Mucosa of descending colon (tissue), 3 donors: ENCODE measurements around the gene TP53I3. TPM values are rescaled to one million over a fixed set of nuclear protein-coding genes. Genes with fewer than 3 reads are reported as not detected.

Source experiments
- ATAC-seq: fragments of 200-7000 bp; cut with Tn5 transposase; one replicate; pipeline ENCODE4 v1.9.1; 2020; ENCODE audit warnings: mild to moderate bottlenecking, moderate library complexity
- DNase-seq, 3 donors: peaks; one replicate each; pipeline ENCODE4 v3.0.0-alpha.2; 2020
- H3K36me3 ChIP-seq: fragments of 200-600 bp; one replicate; pipeline ENCODE4 v1.8.0; 2021; ENCODE audit warnings: low read depth, mild to moderate bottlenecking
- H3K4me1 ChIP-seq: fragments of 200-600 bp; one replicate; pipeline ENCODE4 v1.8.0; 2021; ENCODE audit warnings: low read depth, mild to moderate bottlenecking
- H3K4me3 ChIP-seq: fragments of 200-600 bp; one replicate; pipeline ENCODE4 v1.8.0; 2021; ENCODE audit warnings: mild to moderate bottlenecking
- H3K9me3 ChIP-seq: fragments of 200-600 bp; one replicate; pipeline ENCODE4 v1.8.0; 2021; ENCODE audit warnings: mild to moderate bottlenecking
- CTCF ChIP-seq: fragments of 200-600 bp; IDR thresholded peaks from one replicate; pipeline ENCODE4 v1.8.0; 2022; ENCODE audit warnings: antibody characterized with exemption, mild to moderate bottlenecking
- intact Hi-C, 2 donors: fragments of 100-400 bp; cut with DNase I in 1 of 2; cut with micrococcal nuclease in 1 of 2; formaldehyde crosslinking; loops; one replicate each; pipeline versions ENCODE4 v1.11.0 to v1.11.1; 2022; cut with DNase I, micrococcal nuclease
- total RNA-seq, 3 donors: library from RNA; stranded (reverse); fragmentation: NEBNext Ultra II Directional in 2 of 3; extraction: Animal tissue kit (Norgen Biotek cat#: 25700) in 2 of 3; gene quantifications; one replicate each; pipeline versions ENCODE4 v1.2.1 to v1.2.4, GENCODE V29; 2021 to 2023
- donor health status: DM: no; HTN: no; CAD: no; lungs with moderate emphysema.
- donor health status: DM: no; HTN: no; CAD: no.
- donor health status: DM: no; HTN: yes; CAD: no.

Gene TP53I3
- total RNA-seq, 3 donors from 2014 or later = 66.9 to 121 (median 96.7) TPM

- no peaks in the 10 kb centered on the region for H3K9me3 ChIP-seq
- intact Hi-C loops = no loop called here
- H3K4me3 ChIP-seq = no peak overlapping the region
- no peaks in the 10 kb centered on the region for H3K36me3 ChIP-seq
- TF ChIP-seq CTCF = no peak
- H3K4me1 ChIP-seq = no peaks in the 10 kb centered on the region
- DNase-seq = no peak
- no peak for ATAC-seq
These were observed 25.9 kb downstream of the TP53I3 start for GRCh38 chr2:24058564-24059271.

- Histone ChIP-seq H3K9me3 (no peaks in the 10 kb centered on the region), H3K4me1 (no peaks in the 10 kb centered on the region), H3K4me3 (no peak overlapping the region), H3K36me3 (no peaks in the 10 kb centered on the region)
- DNase-seq (no peak), ATAC-seq (no peak)
- intact Hi-C loops = no loop called here
- TF ChIP-seq CTCF = no peak
These were observed 28.9 kb downstream of the TP53I3 start for GRCh38 chr2:24055750-24056149.

GRCh38 chr2:24054366-24055010 lies 30.1 kb downstream of the TP53I3 start:
- no peak overlapping the region for H3K4me3 ChIP-seq
- H3K36me3 ChIP-seq = no peaks in the 10 kb centered on the region
- ATAC-seq (no peak), DNase-seq (no peak)
- H3K9me3 ChIP-seq = no peaks in the 10 kb centered on the region
- no peaks in the 10 kb centered on the region for H3K4me1 ChIP-seq
- TF ChIP-seq CTCF = no peak
- intact Hi-C loops = no loop called here

GRCh38 chr2:24052951-24053350 lies 31.7 kb downstream of the TP53I3 start:
- H3K4me3 ChIP-seq = no peak overlapping the region
- intact Hi-C loops = no loop called here
- DNase-seq = no peak
- H3K36me3 ChIP-seq = no peaks in the 10 kb centered on the region
- peaks cover 6% of the 10 kb centered on the region for H3K4me1 ChIP-seq
- TF ChIP-seq CTCF = no peak
- ATAC-seq = no peak
- H3K9me3 ChIP-seq = no peaks in the 10 kb centered on the region

- Histone ChIP-seq H3K36me3 (no peaks in the 10 kb centered on the region), H3K4me1 (peaks cover 6% of the 10 kb centered on the region), H3K9me3 (no peaks in the 10 kb centered on the region), H3K4me3 (no peak overlapping the region)
- intact Hi-C loops = no loop called here
- DNase-seq (no peak), ATAC-seq (no peak)
- TF ChIP-seq CTCF = no peak
These were observed 32.8 kb downstream of the TP53I3 start for GRCh38 chr2:24051833-24052232.
